Vagina (tissue), 2 donors: ENCODE data around the gene OR2M2.

ENCODE experiments used
- CTCF ChIP-seq, 3 experiments: fragments of 450-650 bp in 2 of 3; fragments of 200-600 bp in 1 of 3; sonication (generic) in 1 of 3; IDR thresholded peaks; one replicate each; pipeline ENCODE4 v1.5.1; 2017 to 2019; ENCODE audit warnings: antibody characterized with exemption in 3 of 3, mild to moderate bottlenecking in 2 of 3, moderate library complexity in 2 of 3
- POLR2A ChIP-seq, 2 donors: fragments of 450-650 bp; IDR thresholded peaks; one replicate each; pipeline ENCODE4 v1.6.1; 2017; ENCODE audit warnings: antibody characterized with exemption in 2 of 2, mild to moderate bottlenecking in 2 of 2, moderate library complexity in 2 of 2
- POLR2AphosphoS5 ChIP-seq, 2 donors: sonication (generic); formaldehyde crosslinking; IDR thresholded peaks; one replicate each; pipeline ENCODE4 v1.9.0; 2017; ENCODE audit warnings: antibody characterized with exemption in 2 of 2, mild to moderate bottlenecking in 2 of 2, low read depth in 1 of 2; ENCODE audit not compliant: insufficient read depth in 1 of 2

GRCh38 chr1:248165186-248165585 is 9.4 kb upstream of the OR2M2 start:
- TF ChIP-seq CTCF (IDR thresholded peaks at IDR 0.05), result no peak
- no peak for TF ChIP-seq POLR2A (IDR thresholded peaks at IDR 0.05)
- no peak for TF ChIP-seq POLR2AphosphoS5 (IDR thresholded peaks at IDR 0.05; ENCODE audit: insufficient read depth in 1 of 2, low read depth in 1 of 2)
